ENCODE results near the gene UBXN1.

UBXN1 gene, protein sequence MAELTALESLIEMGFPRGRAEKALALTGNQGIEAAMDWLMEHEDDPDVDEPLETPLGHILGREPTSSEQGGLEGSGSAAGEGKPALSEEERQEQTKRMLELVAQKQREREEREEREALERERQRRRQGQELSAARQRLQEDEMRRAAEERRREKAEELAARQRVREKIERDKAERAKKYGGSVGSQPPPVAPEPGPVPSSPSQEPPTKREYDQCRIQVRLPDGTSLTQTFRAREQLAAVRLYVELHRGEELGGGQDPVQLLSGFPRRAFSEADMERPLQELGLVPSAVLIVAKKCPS

DNA sequence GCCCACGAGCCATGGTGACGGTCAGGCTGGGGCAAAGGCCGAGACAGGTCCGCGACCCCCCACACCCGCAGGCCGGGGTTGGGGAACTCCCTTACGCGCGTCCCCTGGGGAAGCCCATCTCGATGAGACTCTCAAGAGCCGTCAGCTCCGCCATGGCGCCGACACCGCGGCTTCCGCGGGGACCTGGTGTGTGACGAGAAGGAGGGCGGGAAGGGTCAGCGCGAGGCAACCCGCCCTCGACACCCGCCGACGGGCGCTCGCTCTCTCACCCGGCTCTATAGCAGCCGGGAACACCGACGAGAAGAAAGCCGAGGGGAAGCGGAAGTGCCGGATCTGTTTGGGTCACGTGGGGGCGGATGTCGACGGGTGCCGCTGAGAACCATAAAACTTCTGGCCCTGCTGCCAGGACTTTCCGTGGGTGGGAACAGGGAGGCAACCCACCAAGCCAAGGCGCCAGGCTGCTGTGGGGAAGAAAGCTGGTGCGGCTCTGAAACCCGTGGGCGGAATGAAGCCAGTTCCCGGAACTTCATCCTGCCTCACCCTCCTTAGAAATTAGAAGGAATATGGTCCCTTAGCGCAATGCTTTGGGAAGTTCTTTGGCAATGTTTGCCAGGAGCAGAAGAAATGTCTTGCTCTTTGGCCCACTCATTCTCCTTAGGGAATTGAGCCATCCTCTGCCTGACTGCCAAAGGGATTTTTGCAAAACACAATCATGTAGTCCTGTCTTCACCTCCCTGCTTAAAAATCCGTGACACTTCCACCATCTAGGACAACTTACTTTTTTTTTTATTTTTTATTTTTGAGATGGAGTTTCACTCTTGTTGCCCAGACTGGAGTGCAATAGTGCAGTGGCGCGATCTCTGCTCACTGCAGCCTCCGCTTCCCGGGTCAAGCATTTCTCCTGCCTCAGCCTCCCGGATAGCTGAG lies at the start of gene UBXN1:
UBXN1 (minus strand) TSS at position 304 of the 927 bp plus-strand sequence; CDS start at position 154, 150 bp downstream.
- DNase-seq: peak; percentile 90

DNA sequence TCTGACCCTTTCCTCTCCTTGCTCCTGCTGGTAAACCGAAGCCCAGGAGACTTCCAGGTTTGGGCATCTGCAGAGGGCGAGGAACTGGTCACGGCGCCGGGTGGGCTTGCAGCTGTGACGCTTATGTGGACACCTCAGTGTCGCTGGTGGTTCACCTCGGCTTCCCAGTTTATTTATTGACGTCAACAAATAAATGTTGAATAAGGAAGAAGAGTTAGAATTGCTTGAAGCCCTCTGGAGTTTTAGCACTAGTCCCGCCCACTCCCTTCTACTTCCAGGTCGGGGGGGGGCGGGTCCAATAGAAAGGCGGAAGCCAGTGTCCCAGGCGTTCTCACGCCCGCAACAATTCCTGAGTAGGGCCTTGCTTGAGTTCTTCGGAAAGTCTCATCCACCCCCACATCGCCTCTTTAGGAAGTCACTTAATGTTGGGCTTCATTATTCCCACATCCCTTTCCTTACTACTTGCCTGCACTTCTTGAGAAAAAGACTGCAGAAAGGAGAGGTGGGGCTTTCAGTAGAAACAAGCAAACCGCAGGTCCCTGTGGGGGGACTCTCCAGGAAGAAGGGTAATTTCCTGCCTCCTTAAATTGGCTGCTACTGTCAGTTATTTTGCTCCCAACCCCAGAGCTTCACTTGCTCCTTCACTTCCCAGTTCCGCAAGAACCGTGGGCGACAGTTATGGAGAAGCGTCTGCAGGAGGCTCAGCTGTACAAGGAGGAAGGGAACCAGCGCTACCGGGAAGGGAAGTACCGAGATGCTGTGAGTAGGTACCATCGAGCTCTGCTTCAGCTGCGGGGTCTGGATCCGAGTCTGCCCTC lies 49.5 kb upstream of the UBXN1 start, which contains the start of gene TTC9C:
TTC9C (plus strand) TSS at position 316 of the 818 bp plus-strand sequence; CDS start at position 679, 363 bp downstream.
- DNase-seq: peak; percentile 88

DNA sequence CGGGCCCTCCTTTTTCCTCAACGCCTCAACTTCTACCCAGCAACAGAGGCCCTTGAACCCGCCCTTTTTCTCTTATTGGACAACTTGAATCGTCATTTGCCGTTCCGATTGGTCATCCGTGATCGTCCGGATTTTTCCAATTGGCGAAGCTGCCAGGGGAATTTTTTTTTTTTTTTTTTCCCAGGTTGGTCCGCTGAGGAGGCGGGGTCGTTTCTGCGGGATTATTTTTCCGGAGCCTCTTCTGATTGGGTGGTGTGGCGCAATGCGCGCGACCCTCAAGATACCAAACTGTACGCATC lies 48.9 kb upstream of the UBXN1 start:
- peak; percentile 98 for DNase-seq

DNA sequence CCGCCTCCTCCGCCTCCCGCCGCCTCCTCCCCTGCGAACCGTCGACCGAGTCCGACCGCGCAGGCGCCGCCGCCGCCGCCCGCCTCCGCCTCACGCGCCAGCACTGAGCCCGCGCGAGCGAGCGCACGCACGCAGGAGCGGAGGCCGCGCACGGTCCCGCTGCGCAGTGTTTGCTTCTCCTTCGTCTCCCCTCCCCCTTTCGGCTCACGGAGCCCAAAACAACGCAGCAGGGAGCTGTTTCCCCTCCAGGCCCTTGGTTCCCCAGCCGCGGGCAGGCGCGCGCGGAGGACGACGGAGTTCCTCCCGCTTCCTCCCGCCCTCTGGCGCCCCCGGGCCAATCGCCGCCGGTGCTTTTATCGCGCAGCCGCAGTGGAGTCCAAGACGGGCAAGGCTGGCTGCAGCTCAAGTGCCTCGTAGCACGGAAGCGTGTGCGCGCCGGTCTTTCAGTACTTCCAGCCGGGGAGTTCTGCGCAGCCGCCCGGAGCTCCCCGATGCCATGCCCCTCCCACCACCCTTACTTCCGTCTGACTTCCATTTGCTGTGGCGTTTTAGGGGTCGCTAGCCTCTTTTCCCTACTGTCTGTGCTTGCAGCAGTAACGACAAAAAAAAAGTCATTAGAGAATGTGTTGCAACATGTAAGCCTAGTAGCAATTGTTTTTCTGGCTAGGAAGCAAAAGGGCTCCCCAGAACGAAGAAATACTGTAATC lies 48.4 kb upstream of the UBXN1 start, which contains the start of gene HNRNPUL2:
HNRNPUL2 (minus strand) TSS at position 293 of the 707 bp plus-strand sequence. CDS start 301 bp downstream, outside the sequence.
- peak; percentile 98 for DNase-seq

DNA sequence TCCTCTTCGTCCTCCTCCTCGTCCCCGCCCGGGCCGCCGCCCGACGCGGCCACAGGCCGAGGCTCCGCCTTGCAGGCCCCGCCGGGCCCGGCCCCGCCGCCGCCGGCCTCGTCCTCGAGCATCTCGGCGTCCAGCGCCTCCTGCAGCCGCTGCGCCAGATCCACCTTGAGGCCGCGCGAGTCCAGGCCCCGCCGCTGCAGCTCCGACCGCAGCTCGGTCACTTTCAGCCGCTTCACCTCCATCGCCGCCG lies 48.0 kb upstream of the UBXN1 start:
- no peak for DNase-seq

DNA sequence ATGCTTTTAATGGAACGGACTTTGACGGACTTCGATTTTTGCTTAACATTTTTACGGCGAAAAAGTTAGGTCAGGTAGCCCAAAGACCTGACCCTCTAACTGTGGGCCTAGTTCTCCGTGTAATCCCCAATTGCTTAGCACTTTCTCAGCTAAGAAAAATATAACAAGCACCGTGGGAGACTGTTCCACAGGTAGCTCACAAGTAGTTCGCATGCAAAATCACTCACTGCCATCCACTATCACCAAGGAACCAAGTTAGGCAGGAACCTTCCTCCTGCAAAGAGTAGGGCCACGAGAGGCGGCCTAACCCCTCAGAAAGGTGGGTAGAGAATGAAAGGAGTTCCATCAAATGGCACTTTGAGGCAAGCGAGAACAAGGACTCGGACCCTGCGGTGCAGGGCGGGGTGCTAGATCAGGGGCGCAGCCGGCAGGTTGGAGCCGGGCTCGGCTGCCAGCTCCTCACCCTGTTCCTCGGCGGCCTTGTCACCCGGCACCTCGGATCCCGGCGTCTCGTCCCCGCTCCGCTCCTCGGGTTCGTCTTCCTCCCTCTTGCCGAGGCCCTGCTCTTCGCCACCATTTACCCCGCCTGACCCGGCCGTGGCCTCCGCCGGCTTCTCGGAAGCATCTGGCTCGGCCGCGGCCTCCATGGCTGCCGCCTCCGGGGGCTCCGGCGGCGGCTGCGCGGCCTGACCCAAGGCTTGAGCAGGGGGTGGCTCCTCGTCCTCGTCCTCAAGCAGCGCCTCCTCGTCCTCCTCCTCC lies 47.5 kb upstream of the UBXN1 start:
- DNase-seq: no peak

DNA sequence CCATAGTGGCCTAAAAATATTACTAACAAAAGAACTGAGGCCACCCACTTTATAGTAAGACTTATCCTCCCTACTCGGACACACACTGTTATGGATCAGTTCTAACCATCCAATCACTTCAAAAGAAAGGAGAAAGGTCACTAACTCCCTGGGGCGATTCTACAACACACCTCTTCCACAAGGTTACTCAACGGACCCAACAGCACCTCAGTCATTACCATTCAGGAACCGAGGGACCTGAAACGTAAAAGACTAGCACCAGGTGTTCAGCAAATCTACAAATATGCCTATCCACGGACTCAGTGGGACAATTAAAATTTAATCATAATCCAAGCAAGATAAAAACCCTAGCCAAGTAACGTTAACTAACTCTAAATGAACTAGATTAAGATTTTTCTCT lies 46.8 kb upstream of the UBXN1 start:
- DNase-seq: no peak

DNA sequence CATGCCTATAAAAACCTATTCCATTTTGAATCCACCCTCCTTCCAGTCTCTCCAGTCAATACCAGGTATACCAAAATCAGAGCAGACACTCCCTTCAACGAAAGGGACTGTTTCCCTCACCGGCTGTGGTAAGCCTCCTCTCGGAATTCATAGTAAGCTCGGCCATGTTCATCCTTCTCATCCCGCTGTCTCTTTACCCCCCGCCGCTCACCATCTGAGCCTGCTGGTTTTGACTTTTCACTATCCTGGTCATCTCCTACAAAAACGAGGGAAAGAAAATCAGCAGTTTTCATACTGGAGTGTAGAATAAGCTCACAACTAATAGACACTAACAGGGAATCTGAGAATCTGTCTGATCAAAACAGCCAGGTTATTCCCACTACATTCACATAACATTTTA lies 45.3 kb upstream of the UBXN1 start:
- no peak for DNase-seq

DNA sequence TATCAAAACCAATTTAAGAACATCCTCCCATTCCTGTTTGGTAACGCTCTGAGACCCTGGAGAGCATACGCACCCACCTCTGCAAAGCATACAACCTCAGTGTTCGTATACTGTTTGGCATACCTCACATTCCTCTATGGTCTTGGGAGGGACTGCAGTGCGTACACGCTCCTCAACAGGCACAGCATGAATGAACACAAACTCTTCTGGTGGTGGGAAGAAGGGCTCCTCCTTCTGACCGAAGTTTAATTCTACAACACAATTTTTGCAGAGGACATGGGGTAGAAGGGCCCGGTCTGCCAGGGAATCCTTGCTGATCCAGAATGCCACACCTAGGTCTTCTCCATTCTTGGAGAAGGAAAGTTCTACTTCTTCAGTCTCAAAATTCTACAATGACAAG lies 43.1 kb upstream of the UBXN1 start:
- no peak for DNase-seq

DNA sequence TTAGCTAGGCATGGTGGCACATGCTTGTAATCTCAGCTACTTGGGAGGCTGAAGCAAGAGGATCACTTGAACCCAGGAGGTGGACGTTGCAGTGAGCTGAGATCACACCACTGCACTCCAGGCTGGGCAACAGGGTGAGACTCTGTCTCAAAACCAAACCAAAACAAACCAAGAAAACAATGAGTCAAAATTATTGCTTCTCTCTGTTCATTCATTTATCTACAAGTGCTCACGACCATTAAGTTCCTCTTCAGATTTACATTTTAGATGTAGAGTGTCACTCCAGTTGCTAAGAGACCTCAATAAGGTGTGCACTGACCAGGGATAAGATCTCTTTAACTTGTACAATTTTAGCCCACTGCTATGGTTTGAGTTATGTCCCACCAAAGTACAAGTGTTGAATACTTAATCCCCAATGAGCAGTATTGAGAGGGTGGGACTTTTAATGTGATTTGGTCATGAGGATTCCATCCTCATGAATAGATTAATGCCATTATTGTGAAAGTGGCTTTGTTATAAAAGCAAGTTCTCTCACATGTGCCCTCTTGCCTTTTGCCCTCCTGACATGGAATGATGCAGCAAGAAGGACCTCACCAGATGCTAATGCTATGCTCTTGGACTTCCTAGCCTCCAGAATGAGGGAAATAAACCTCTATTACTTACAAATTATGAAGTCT lies 40.6 kb upstream of the UBXN1 start:
- DNase-seq: no peak

DNA sequence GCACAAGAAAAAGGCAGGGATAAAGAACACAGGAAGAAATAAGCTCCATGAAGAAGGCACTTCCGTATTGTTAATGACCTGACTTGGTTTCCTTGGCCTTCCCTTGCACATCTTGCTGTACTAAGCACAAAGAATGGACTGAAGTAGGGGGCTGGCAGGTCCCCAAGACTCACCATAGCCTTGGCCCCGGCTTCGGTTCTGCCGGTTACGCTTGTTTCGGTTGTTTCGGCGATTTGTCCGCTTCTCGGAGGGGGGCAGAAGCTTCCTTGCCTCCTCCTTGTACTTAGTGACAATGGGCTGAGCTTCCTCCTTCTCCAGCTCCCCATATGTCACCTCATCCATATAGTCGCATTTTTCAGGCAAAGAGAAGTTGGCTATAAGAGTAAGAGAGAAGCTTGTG lies 37.9 kb upstream of the UBXN1 start:
- no peak for DNase-seq

DNA sequence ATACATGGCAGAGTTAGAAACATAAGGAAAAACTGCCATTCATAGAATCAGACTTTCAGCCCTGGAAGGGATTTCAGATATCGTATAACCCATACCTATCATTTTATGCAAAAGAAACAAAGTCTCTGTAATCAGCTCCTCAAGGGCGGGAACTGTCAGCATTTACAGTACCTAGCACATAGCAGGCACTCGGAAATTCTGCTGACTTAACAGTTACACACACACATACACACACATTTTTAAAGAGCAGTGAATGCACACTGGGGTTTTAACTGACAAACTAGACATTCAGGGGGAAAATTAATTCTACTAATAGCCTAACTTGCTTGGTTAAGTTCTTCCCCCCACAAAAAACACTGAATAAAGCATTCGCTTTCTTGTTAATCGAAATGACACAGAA lies 37.3 kb upstream of the UBXN1 start:
- no peak for DNase-seq

DNA sequence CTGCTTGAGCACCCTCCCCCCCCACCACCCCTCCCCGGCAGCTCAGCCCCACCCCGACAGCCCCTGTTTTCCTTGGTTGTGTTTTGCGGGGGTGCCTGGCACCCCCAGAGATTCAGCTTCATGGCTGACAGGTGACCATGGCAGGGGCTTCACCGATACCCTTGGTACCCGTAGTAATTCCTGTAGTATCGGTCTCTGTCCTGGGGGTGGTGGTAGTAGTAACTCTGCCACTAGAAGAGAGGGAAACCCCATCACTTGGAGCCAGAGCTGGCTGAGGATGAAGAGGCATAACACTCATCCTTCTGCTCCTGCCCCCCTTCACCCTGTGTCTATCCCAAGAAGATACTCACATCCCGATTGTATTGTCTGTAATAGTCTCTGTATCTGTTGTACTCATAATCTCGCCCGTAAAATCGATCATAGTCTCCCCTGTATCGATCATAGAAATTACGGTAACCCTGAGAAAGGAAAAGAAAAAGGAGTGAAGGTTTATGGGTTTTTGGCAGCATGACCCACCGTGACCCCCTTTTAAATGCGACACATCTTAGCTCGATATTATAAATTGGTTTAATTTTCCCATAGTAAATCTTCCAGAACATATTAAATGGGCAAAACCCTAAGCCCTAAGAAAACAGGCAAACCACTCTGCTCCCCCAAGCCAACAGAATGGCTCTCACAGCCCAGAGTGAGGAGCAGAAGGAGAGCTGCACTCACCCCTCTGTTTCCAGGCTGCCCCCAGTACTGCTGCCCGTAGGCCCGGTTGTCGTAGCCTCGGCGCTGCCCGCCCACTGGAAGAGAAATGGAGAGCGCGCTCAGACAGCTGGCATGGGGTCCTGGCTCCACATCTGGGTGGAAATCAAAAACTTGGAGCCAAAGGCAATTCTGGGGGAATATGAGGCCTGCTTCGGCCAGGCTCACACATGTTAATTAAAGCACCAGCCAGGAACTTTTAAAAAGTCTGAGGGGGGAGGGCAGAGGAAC lies 36.6 kb upstream of the UBXN1 start:
- no peak for DNase-seq

DNA sequence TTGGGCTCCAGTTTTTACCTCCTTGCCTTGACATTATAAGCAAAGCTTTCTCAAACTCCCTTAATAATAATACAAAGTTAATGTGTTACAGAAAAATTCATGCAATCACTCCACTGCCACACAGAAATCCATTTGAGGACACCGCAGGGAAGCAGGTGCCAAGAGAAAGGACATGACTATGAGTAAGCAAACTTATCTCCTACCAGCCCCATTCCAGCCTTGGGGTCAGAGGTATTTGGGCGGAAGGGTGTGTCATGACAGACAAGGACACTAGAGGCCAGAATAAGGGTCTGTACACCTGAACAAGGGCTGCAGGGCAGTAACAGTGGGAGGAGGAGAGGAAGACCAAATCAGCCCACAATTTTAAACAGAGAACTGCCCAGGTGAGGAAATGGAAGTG lies 34.5 kb upstream of the UBXN1 start:
- DNase-seq: no peak

DNA sequence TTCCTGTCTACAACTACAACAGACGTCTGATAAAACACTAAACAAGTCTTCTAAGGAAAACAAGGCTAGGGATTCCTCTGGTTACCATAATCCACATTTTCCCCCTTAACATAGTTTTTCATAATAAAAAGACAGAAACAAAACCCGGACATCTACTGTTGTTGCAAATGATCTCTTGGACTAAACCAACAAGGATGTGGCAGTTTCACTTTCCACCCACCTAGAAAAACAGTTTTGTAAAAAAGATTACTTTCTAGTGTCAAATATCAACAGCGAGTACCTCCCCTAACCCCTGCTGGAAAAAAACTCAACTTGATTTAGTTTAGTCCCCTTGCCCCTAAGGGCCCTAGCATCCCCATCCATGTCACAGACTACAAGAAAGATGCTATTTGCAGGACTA lies 34.0 kb upstream of the UBXN1 start:
- no peak for DNase-seq

DNA sequence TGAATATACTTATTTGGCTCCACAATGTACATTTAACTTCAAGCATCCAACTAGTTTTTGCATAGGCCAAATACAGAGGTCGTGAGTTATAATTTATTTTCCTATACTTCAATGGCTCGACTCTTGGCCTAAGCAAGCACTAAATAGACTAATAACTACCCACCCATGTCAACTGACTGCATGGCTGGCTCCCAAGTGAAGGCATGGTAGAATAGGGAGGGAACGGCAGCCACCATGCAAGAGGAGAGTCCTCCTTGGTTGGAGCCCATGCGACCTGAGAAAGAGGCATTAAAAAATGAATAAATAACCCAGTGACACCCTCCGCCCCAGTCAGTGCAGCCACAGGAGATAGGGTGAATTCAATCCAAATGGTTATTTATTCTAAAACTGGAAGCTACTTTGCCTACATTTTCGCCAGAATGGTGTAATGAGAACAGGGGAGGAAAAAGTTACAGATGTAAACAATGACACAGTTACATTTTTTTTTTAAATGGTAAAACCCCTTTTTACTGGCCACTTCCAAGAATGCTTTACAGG lies 33.5 kb upstream of the UBXN1 start:
- DNase-seq: no peak

DNA sequence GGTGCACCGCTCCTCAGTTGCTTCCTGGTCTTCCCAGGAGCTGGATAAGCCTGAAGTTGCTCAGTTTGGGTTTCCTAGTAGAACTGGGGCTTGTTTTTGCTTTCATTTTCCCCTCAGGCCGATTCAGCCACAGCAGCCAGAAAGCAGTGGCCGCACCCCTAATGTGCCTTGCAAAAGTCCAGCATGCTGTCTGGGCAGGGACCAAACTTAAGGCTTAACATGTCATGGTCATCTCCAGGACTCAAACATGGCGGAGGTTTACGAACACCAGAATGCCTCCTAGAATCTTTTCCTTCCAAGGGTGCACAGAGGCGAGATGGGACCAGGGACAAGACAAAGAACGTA lies 31.1 kb upstream of the UBXN1 start:
- DNase-seq: peak; percentile 51

DNA sequence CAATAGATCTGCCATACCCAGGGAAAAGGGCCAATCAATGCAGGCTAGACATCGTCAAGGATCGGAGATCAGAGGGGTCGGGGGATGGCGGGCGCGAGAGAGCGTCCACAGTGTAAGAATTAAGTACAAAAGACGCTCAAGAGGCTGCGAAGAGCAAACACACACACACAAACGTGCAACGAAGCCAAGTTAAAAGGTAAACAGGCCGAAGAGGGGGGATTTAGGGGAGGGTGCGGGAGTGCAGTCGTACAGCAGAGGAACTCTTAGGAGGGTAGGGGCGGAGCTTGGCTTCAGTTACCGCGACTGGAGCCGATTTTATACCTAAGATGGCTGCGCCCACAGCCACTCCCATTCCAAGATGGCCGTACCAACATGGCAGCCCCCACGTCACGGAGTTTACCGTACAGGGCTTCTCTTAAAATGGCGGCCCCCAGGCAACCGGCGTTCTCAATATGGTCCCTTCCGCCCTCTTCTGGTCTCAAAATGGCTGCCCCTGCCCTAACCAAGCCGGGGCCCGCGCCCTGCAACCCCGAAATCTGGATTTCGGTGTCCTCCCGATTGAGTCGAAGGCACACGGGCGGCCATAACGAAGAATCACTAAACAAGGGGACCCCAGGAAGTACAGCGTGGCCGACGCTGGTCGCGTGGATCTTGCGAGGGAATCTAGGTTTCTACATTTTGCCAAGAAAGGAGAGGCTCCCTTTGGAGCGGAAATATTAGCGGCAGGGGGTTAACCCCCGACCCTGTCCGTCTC lies 30.6 kb upstream of the UBXN1 start:
- DNase-seq: peak; percentile 99

DNA sequence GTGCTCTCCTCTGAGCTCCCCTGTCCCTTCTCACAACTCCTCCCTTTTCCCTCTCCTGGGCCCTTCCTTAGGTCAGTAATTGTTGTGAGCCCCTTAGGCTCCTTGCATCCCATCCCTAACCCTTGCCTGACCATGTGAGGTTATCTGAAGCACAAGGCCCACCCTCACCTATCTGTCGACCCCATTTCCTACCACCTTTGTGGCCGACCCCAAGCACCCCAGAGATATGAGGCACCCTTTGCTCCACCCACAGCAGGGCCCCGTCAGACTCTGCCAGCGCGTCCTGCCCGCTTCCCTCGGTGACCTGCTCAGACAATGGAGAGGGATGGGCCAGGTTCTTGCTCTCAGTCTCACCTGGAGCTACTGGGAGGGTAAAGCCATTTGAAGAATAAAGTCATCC lies 29.9 kb upstream of the UBXN1 start:
- no peak for DNase-seq

Measured in NCI-H82 (cell line).